ENCODE measurements around the gene DDX50.
"Not testable (repeated sequence)": the region's sequence is repeated elsewhere in the genome, so short reads cannot be mapped to it uniquely, and the experiment has no call there.

The DDX50 gene

GRCh38 chr10:68901105-68901927, at the start of gene DDX50:
Gene DDX50, plus strand, starts transcription at chr10:68901315. Its CDS starts 70 bp downstream, at chr10:68901385.
- peak; percentile 91 to 97 for DNase-seq

DNA sequence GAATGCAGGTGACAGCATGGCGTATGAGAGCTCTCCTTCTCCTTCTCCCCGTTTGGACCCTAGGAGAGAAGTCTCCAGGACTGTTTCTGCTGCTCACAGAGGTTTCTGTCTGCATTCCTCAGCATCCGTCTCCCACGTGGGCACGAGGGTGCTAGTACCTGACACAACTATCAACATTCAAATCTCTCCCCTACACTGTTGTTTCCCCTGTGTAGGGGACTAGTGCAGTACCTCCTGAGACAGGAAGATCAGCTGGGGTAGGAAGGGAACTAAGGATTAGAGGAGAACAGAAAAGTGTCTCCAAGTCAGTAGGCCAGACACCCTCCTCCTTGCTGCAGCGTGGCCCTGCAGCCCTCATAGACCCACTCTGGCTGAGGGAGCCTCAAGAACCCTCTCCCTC, 44.8 kb upstream of the DDX50 start:
- no peak for DNase-seq

DNA sequence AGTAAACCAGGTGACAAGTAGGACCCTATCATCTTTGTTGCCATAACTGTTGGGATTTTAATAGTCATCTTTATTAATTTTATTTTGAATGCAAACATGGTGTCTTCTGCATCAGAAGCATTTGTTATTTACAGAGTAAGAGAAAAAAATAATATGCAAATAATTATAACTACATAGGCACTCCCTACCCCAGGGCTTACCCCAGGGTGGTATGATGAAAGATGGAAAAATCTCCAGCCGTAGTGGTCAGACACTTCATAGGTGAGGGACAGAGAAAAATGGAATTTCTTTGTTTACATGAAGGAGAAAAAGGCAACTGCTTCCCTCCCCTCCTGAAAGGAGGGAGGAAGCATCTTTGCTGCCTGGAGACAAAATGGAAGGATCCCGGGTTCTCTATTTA, 44.1 kb upstream of the DDX50 start:
- DNase-seq: no peak

- DNase-seq: no peak
Observed at GRCh38 chr10:68861253-68861652, 39.9 kb upstream of the DDX50 start.

DNA sequence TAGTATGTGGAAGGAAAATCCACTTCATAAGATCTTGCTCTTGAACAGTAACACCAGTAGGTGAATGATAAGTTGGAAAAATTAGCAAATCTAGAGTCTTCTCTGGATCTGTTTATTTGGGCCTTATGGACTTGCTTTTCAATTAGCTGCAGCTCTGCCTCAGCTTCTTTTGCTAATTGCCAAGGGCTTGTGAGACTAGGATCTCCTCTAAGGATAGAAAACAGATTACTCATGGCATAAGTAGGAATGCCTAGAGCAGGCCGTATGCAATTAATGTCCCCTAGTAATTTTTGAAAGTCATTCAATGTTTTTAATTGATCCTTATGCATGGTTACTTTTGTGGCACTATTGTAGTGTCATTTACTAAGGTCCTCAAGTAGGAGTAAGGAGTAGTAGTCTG, 36.5 kb upstream of the DDX50 start:
- DNase-seq: no peak

DNA sequence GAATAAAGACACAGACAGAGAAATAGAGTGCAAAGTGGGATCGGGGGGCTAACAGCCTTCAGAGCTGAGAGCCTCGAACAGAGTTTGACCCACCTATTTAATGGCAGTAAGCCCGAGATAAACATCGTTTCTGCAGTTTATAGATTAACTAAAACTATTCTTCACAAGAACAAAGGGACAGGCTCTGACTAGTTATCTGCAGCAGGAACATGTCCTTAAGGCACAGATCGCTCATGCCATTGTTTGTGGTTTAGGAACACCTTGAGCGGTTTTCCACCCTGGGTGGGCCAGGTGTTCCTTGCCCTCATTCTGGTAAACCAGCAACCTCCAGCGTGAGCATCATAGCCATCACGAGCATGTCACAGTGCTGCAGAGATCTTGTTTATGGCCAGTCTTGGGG, 32.9 kb upstream of the DDX50 start:
- not testable (repeated sequence) for DNase-seq

- no peak for DNase-seq
Observed at GRCh38 chr10:68869623-68870022, 31.5 kb upstream of the DDX50 start.

- DNase-seq: no peak
Observed at GRCh38 chr10:68870061-68870460, 31.1 kb upstream of the DDX50 start.

DNA sequence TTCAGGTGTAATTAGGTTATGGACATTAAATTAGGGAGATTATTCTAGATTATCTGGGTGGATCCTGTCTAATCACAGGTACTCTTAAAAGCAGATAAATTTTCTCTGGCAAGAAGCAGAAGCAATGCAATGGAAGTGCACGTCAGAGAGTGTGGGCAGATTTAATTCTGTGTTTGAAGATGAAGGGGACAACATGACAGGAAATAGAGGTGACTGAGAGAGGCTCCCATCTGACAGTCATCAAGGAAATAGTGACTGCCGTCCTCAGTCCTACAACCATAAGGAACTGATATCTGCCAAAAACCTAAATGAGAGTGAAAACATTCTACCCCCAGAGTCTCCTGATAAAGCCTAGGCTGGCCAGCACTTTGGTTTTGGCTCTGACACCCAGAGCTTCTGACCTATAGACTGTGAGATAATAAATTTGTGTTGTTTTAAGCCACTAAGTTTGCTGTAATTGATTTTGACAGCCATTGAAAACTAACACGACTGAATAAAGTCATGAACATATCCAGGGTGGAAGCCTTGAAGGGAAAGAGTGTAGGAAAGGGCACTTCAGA, 30.5 kb upstream of the DDX50 start:
- DNase-seq: peak in 1 of 2 experiments; percentile 1

DNA sequence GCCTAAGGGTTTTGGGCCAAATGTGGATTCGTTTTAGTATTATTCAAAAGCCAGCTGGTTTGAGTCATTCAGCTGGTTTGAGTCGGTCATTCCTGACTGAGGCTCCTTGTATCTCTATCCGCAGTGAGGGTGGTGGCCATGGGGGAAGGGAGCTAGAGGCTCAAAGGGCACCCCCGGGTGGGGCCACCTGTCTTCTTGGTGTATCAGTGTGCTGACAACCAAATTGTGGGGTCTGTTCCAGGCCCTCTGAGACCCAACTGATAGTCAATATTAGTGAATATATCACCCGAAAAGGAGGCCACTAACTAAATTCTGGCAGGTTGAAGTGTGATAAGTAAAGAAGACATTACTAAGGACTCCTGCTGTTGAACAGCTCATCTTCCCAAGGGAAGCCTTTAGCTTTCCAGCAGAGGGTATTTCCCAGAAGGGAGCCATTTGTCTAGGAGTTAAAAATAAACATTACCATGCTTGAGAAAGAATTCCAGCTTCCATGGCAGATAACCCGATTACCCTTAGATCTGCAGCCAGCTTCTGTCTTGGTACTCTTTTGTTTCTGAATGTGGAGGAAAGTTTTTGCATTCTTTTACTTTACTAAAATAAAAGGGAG, 29.9 kb upstream of the DDX50 start:
- DNase-seq: peak; percentile 3 to 39

- DNase-seq: peak; percentile 92
Observed at GRCh38 chr10:68871731-68872342, 29.3 kb upstream of the DDX50 start.

GRCh38 chr10:68876246-68877138, 24.6 kb upstream of the DDX50 start:
- DNase-seq: no peak

DNA sequence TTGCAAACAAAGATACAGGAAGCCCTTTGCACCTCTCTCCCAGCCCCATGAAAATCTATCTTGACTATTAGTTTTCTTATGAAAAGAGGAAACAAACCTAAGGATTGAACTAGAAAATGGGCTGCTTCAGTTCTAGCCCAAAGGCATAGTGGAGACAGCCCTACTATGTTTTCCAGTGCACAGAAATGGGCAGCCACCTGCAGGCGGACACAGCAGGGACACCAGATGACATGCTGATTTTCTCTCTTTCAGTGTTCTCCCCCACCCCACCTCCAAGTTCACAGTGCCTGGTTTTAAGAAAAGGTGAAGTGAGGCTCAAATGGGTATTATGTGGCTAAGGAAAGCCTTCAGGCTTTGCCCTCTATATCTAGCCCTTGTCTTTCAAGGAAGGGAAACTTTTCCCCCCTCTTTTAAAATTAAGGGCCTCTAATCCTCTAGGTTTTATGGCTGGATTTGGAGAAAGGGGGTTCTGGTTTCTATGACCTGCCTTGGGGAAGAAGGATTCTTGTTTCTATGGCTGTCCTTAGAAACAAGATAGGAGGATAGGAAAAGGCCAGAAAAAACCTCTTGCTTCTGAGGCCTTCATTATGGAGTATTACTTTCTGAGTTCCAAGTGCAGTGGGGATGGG, 23.5 kb upstream of the DDX50 start:
- no peak for DNase-seq

- no peak for DNase-seq
Observed at GRCh38 chr10:68878496-68878895, 22.6 kb upstream of the DDX50 start.

GRCh38 chr10:68879628-68880027, 21.5 kb upstream of the DDX50 start:
- DNase-seq: no peak

- DNase-seq: no peak
Observed at GRCh38 chr10:68880181-68880580, 20.9 kb upstream of the DDX50 start.

DNA sequence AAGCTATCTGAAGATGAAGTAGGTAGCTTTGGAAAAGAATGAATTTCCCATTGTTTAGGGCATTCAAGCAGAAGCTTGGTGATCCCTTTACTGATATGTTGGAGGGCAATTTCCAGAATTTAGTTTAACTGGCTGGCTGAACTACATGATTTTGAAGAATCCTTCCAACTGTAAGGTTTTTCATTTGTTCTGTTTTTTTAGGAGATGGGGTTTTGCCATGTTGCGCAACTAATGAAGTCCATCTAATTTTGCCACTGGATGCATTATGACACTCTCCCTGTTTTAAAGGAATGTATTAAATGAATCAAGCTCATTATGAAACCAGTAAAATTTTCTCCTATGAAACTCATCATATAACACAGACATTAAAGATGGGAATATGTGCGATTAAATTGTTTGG, 6.1 kb upstream of the DDX50 start:
- DNase-seq: no peak

GRCh38 chr10:68897336-68897741, 3.8 kb upstream of the DDX50 start:
- DNase-seq: peak; percentile 11 to 55

DNA sequence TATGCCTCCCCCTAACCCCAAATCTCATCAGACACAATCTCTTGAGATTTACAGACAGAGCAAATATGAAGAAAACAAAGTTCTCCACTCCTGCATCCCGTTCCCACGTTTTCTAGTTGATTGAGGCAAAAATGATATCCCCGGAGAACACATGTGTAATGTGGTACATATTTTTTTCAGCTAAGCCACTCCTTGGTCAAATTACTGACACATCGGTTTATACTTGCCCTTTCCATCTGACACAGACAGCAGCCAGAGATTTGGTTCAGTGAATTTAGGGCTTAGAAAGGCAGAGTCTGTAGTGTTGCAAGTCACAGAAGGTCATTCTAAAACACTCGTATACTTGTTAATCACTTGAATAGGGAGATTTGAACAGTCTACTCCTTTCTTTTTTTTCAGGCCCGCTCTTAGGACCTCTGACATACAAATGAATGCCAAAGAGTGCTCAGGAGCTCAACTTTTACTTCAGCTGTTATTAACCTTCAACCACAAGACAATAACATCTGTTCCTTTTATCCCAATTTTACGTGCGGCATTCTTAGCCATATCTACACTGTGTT, 1.8 kb upstream of the DDX50 start:
- DNase-seq: no peak

GRCh38 chr10:68900427-68901104, 549 bp upstream of the DDX50 start:
- peak; percentile 72 to 89 for DNase-seq

DNA sequence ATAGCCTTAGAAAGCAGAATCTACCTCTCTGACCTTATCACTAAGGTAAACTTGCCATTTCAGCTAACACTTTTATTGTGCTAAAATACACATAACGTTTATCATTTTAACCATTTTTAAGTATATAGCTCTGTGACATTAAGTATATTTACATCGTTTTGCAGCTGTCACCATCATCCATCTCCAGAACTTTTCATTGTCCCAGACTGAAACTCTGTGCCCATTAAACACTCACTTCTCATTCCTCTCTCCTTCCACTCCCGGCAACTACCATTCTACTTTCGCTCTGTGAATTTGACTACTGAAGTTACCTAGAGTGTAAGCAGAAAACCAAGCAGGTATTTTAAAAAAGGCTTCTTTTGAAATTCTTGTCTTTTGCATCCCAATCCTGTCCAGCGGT, 1.3 kb downstream of the DDX50 start:
- DNase-seq: no peak
